ENCODE data around the gene FGD6.
"Not testable (repeated sequence)": the region's sequence is repeated elsewhere in the genome, so short reads cannot be mapped to it uniquely, and the experiment has no call there.

- TF ChIP-seq CTCF (IDR thresholded peaks at IDR 0.05 in 2 of 3, conservative IDR thresholded peaks at IDR 0.05 in 1 of 3; ENCODE audit: borderline replicate concordance in 1 of 3, insufficient read depth in 1 of 3, low read depth in 2 of 3, low read length in 2 of 3); POLR2AphosphoS5 (IDR thresholded peaks at IDR 0.05; ENCODE audit: low read depth, low read length); EZH2 (IDR thresholded peaks at IDR 0.05): not testable (repeated sequence)
These were observed 115.3 kb downstream of the FGD6 start for GRCh38 chr12:95101957-95102356.
